Aorta (tissue), 5 donors: ENCODE data around the gene FOXA3. TPM values are rescaled to one million over a fixed set of nuclear protein-coding genes. Genes with fewer than 3 reads are reported as not detected.

ENCODE experiments used
- ATAC-seq: fragments of 200-7000 bp; cut with Tn5 transposase; one replicate; pipeline ENCODE4 v1.9.1; 2022; ENCODE audit warnings: moderate library complexity; ENCODE audit not compliant: low FRiP score
- DNase-seq, 2 donors: peaks; one replicate each; pipeline ENCODE4 v3.0.0-alpha.2; 2020
- H3K27ac ChIP-seq, 2 donors: one replicate each; pipeline ENCODE4 v1.5.1; 2013; ENCODE audit warnings: low read length in 2 of 2, mild to moderate bottlenecking in 2 of 2, moderate library complexity in 2 of 2, control low read depth in 1 of 2, inconsistent platforms in 1 of 2, low read depth in 1 of 2
- H3K27me3 ChIP-seq, 2 donors: one replicate each; pipeline ENCODE4 v1.6.1; 2013; ENCODE audit warnings: control low read depth in 1 of 2, low read length in 1 of 2, mild to moderate bottlenecking in 1 of 2, moderate library complexity in 1 of 2; ENCODE audit not compliant: insufficient read depth in 2 of 2, control insufficient read depth in 1 of 2
- H3K36me3 ChIP-seq, 2 donors: one replicate each; pipeline ENCODE4 v1.6.1; 2013; ENCODE audit warnings: control low read depth in 1 of 2, low read length in 1 of 2, mild to moderate bottlenecking in 1 of 2; ENCODE audit not compliant: insufficient read depth in 2 of 2, control insufficient read depth in 1 of 2
- H3K4me1 ChIP-seq, 2 donors: one replicate each; pipeline ENCODE4 v1.6.1; 2013; ENCODE audit warnings: low read length in 2 of 2, control low read depth in 1 of 2, mild to moderate bottlenecking in 1 of 2, moderate library complexity in 1 of 2; ENCODE audit not compliant: insufficient read depth in 2 of 2, control insufficient read depth in 1 of 2
- H3K4me3 ChIP-seq, 2 donors: one replicate each; pipeline ENCODE4 v1.5.1; 2013; ENCODE audit warnings: low read length in 2 of 2, control low read depth in 1 of 2, mild to moderate bottlenecking in 1 of 2
- H3K9me3 ChIP-seq: one replicate; pipeline ENCODE4 v1.6.1; 2013; ENCODE audit warnings: mild to moderate bottlenecking, low read length; ENCODE audit not compliant: control insufficient read depth
- WGBS, 2 donors: extraction: QIAGEN DNeasy Blood & Tissue Kit; methylation state at CpG; one replicate each; pipeline ENCODE4 v1.1.7; 2013; 5-methylcytosine and 5-hydroxymethylcytosine counted together
- intact Hi-C, 2 donors: fragments of 100-400 bp; cut with DNase I; formaldehyde crosslinking; loops; one replicate each; pipeline versions ENCODE4 v1.14.2 to v1.15.0; 2022
- long read RNA-seq, 2 donors: library from polyadenylated mRNA; unstranded; transcript quantifications; one replicate each; pipeline ENCODE4 v2.0.0, GENCODE V29; 2020 to 2021
- polyA plus RNA-seq, 2 donors: library from polyadenylated mRNA; stranded (reverse); fragments of 200-250 nt; gene quantifications; one replicate each; pipeline ENCODE4 v1.2.3, GENCODE V29; 2013
- total RNA-seq, 2 donors: library from RNA; stranded (reverse); fragmentation: NEBNext Ultra II Directional; extraction: Animal tissue kit (Norgen Biotek cat#: 25700); gene quantifications; one replicate each; pipeline ENCODE4 v1.2.1, GENCODE V29; 2021
- donor health status: healthy with polysubstance abuse.
- donor health status: Bipolar disorder and iron deficiency.
- donor health status: DM: no; HTN: no; CAD: no.
- donor health status: DM: no; HTN: no; CAD: no.
- donor health status: DM: yes; HTN: yes; CAD: no.

FOXA3 gene
- total RNA-seq, result under 1 TPM in 1 of 2 donors, not detected in 1; 0.23 TPM
- polyA plus RNA-seq, result 1 to 10 TPM in 1 of 2 donors, not detected in 1; 3.6 TPM
- long read RNA-seq, donor 1, partial matches to known transcripts, result 0 of 1 reads
- long read RNA-seq, donor 1, other reads (novel, unspliced or antisense), result 1 of 1 reads
- long read RNA-seq, donor 2, partial matches to known transcripts, result 0 of 1 reads
- long read RNA-seq, donor 2, other reads (novel, unspliced or antisense), result 1 of 1 reads

DNA sequence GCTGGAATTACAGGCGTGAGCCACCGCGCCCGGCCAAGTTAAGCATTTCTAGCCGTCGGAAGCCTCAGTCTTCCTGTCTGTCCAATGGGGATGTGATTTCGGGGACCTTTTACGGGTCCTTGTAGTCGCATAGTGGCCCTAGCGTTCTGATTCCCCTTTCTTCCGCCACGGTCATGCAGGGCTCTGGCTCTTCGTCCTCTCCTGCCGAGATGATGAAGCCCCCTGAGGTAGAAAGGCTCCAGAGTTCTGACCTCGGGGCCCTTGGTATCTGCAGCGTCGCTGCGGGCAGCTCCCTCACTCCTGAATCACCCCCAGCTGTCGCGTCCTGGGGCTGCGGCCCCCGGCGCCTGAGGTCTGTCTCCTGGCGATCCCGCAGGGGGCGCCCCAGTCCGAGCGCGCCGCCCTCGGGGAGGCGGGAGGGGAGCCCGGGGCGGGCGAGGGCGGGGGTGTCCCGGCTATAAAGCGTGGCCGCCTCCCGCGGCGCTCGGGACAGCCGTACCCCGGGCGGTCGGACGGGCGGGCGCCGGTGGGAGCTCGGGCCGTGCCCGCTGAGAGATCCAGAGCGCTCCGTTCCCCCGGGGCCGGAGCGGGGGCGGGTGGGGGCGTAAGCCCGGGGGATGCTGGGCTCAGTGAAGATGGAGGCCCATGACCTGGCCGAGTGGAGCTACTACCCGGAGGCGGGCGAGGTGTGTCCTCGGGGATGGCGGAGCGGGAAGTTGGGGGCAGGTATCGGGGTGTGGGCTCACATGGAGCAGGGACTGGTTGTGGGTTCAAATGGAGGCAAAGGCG lies at the start of gene FOXA3:
Gene FOXA3, plus strand, starts transcription at position 487 of the 789 bp plus-strand sequence. Its CDS starts 131 bp downstream, at position 618.
- 2% methylated on average over 58 to 71 of the region's 71 CpGs for WGBS, 2 donors

DNA sequence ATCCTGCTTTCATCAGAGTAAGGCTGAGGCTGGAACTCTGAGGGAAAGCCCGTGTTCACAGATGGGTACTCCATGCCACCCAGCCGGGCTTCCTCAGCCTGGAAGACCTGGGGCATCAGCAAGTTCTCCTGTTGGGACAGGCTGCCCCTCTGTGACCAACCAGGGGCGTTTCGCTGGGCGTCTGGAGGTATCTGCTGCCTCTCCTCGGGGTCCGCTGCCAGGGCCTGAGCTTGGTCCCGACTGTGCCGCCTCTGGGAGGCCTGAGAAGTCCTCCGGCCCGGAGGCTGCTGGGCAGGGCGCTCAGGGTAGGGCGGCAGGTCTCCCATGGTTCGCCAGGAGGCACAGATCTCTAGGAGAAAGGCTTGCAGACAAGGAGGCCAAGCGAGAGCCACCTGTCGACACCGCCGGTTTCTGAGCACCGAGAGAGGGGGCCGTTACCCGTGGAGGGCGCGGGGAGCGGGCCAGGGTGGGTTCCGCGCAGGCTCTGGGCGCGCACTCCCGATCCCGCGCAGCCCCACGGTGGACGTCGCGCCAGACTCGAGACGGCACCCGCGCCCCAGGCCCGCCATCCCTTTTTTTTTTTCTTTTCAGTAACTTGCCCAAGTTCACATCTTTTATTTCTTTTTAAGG lies 49.2 kb upstream of the FOXA3 start, which contains the start of gene RSPH6A:
Gene RSPH6A, minus strand, starts transcription at position 458 of the 630 bp plus-strand sequence. Its CDS starts 132 bp downstream, at position 326.
- H3K4me3 ChIP-seq, result peak within 1 kb of the TSS; percentile 29 to 40
- no peak for DNase-seq
- H3K27ac ChIP-seq, result no peak within 1 kb of the TSS
- ATAC-seq, result no peak
- no peaks in the 10 kb centered on the region for H3K27me3 ChIP-seq
- no peaks in the 10 kb centered on the region for H3K9me3 ChIP-seq
- H3K36me3 ChIP-seq, result no peaks in the 10 kb centered on the region
- intact Hi-C loops, result loop anchor here (5.0 kb wide), 2 partner anchors 37 to 67 kb away; no protein-coding TSS in a partner anchor
- H3K4me1 ChIP-seq, result no peaks in the 10 kb centered on the region
- 6 to 17% methylated on average over 40 of the region's 40 CpGs for WGBS, 2 donors

More for the DNA sequence above, at the start of gene FOXA3:
- no peaks in the 10 kb centered on the region for H3K9me3 ChIP-seq
- ATAC-seq, result peak; percentile 55
- H3K27ac ChIP-seq, result no peak within 1 kb of the TSS
- H3K4me3 ChIP-seq, result no peak within 1 kb of the TSS
- H3K4me1 ChIP-seq, result no peaks in the 10 kb centered on the region
- no peaks in the 10 kb centered on the region for H3K27me3 ChIP-seq
- no peaks in the 10 kb centered on the region for H3K36me3 ChIP-seq
- DNase-seq, result peak in 1 of 2 donors; percentile 84
- intact Hi-C loops, result loop anchor here in 1 of 2 donors (2.0 kb wide), 1 partner anchor 67 kb away; no protein-coding TSS in a partner anchor

DNA sequence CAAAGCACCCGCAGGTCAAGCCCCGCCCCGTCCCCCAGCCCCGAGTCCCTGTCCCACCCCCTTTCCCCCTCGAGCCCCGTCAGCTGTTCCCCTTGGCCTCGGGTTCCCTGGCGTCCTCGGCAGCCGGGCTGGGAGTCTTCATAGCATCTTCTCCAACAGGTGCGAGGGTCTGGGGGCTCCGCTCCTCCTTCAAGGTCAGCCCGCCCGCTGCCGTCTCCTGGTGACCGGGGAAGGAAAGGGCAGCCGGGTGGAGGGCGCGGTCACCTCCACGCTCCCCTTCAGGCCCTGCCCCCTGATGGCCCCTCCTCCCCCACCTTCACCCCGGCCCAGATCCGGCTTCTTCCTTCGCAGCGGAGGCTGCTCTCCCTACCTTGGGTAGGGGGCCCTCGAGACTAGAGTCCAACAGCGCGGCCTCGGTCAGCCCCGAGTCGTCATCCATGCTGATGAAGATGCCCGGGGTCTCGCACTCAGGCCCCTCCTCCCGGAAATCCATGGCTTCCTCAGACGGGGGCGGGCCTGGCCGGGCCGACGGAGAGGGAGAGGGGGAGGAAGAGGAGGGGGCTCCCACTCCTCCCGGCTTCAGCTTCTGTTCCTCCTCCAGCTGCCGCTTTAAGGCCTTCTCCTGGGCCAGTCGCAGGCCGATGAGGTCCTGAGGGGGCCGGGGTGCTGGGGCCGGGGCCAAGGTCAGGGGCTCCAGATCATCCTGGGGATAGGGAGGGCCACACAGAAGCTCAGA lies 48.5 kb upstream of the FOXA3 start:
- no peaks in the 10 kb centered on the region for H3K27me3 ChIP-seq
- ATAC-seq (peak; percentile 11), DNase-seq (no peak)
- H3K4me1 ChIP-seq, result no peaks in the 10 kb centered on the region
- intact Hi-C loops, result loop anchor here in 1 of 2 donors (5.0 kb wide), 1 partner anchor 67 kb away; no protein-coding TSS in a partner anchor
- 7 to 9% methylated on average over 34 to 44 of the region's 44 CpGs for WGBS, 2 donors
- H3K36me3 ChIP-seq, result no peaks in the 10 kb centered on the region
- no peaks in the 10 kb centered on the region for H3K9me3 ChIP-seq
- H3K4me3 ChIP-seq, result peak overlapping the region; percentile 29 to 40
- no peak overlapping the region for H3K27ac ChIP-seq

DNA sequence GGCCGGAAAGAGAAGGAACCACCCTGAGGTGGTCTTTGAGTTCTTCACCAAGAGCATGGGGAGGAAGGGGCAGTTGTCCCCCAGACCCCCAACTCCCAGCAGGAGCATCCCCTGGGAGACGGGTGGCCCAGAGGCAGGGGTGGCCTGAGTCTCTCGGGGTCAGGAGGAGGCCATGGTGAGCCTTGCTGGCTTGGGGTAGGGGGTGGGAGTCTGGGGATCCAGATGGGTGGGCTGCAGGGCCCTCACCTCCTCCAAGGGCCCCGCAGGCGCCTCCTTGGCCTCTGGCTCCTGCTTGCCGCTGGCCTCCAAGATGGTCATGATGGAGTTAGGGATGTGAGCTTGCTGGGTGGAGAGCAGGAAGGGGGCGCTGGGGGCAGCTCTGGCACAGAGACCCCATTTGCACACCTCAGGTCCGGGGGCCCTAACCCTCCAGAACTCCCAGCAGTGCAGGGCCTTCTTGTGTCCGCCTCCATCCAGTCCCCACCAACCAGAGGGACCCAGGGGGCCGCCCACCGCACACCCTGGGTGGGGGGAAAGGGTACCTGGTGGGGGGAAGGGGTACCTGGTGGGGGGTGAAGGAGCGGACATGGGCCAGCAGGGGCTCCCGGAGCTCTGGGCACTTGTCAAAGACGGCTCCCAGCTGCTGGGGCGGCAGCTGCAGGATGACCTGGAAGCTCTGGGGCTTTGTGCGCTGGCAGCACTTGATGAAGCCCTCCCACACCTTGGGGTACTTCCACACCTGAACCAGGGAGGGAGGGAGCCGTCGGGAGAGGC lies 47.7 kb upstream of the FOXA3 start:
- intact Hi-C loops, result loop anchor here in 1 of 2 donors (5.0 kb wide), 1 partner anchor 66 kb away; no protein-coding TSS in a partner anchor
- Histone ChIP-seq H3K36me3 (no peaks in the 10 kb centered on the region), H3K27me3 (no peaks in the 10 kb centered on the region), H3K9me3 (no peaks in the 10 kb centered on the region), H3K4me3 (no peak overlapping the region), H3K4me1 (no peaks in the 10 kb centered on the region), H3K27ac (no peak overlapping the region)
- 73 to 74% methylated on average over 15 to 18 of the region's 18 CpGs for WGBS, 2 donors
- no peak for ATAC-seq
- DNase-seq, result no peak

DNA sequence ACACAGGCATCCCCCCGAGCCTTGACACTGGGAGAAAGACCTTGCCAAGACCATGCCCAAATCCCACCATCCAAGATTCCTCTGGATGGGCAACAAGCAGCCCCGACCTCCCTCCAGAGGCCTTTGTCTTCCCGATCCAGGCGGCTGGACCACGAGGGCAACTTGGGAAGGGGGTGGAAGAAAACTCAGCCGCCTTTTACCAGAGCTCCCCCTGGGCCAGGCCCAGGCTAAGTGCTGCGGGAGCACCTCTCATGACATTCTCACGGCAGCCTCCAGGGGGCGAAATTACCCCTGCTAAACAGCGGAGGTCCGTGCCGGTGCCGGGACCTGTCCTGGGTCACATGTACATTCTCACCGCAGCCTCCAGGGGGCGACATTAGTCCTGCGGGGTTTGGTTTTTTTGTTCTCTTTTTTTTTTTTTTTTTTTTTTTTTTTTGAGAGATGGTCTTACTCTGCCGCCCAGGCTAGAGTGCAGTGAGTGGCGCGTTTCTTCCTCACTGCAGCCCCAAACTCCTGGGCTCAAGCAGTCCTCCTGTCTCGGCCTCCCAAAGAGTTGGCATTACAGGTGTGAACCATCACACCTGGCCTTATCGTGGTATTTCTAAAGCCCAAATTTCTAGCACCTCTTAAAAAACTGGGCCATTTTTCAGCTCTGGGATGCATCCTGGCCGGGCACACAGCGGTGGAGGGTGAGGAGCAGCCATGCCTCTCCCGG lies 47.0 kb upstream of the FOXA3 start:
- 24 to 26% methylated on average over 24 of the region's 24 CpGs for WGBS, 2 donors
- intact Hi-C loops, result loop anchor here in 1 of 2 donors (5.0 kb wide), 1 partner anchor 65 kb away; no protein-coding TSS in a partner anchor
- H3K27me3 ChIP-seq, result no peaks in the 10 kb centered on the region
- no peaks in the 10 kb centered on the region for H3K4me1 ChIP-seq
- no peak overlapping the region for H3K4me3 ChIP-seq
- no peak overlapping the region for H3K27ac ChIP-seq
- ATAC-seq (peak; percentile 92), DNase-seq (peak; percentile 96 to 98)
- no peaks in the 10 kb centered on the region for H3K9me3 ChIP-seq
- H3K36me3 ChIP-seq, result no peaks in the 10 kb centered on the region

DNA sequence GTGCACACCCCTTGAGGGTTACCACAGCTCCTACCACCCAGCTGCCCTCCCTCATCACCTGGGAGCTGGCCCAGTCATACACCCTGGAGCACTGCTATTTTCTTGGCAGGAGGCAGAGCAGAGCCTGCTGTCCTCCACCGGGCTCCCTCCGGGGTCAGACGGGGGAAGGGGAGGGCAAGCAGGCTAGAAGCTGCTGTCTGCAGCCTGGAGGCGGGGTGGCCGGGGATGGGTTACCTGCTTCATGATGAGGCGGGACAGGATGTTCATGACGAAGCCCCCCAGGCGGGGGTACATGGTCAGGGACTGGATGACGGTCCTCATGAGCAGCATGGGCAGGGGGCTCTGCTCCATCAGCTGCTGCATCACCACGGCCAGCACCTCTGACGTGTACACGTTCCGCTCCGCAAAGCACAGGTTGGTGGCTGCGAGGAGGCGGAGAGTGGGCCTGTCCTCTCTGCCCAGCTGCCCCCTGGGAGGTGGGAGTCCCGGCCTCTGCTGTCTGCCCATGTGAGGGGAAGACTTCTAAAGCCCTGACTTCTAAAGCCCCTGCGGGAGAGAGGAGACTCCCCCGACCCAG lies 46.3 kb upstream of the FOXA3 start:
- H3K27me3 ChIP-seq, result no peaks in the 10 kb centered on the region
- 75 to 78% methylated on average over 19 of the region's 19 CpGs for WGBS, 2 donors
- H3K27ac ChIP-seq, result no peak overlapping the region
- H3K9me3 ChIP-seq, result no peaks in the 10 kb centered on the region
- ATAC-seq (no peak), DNase-seq (no peak)
- peaks cover 0 to 1% of the 10 kb centered on the region in 2 donors for H3K36me3 ChIP-seq
- intact Hi-C loops, result loop anchor here in 1 of 2 donors (5.0 kb wide), 1 partner anchor 64 kb away; no protein-coding TSS in a partner anchor
- H3K4me3 ChIP-seq, result no peak overlapping the region
- H3K4me1 ChIP-seq, result no peaks in the 10 kb centered on the region

DNA sequence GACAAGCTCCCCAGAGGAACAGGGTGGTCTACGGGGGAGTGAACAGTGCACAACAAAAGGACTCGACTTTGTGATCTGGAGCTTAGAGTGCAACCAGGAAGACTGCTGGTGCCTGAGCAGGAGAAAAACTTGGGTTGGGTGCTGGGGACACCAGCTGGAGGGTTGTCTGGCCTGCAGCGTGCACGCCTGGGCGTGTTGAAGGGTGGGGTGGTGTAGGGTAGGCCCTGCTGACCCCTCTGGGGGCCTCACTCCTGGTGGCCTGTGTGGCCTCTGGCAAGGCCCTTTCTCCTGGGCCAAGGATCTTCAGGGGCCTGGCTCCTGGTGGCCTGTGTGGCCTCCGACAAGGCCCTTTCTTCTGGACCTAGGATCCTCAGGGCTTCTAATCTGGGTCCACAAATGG lies 44.4 kb upstream of the FOXA3 start:
- no peaks in the 10 kb centered on the region for H3K4me1 ChIP-seq
- intact Hi-C loops, result loop anchor here in 1 of 2 donors (5.0 kb wide), 1 partner anchor 63 kb away; no protein-coding TSS in a partner anchor
- H3K27me3 ChIP-seq, result no peaks in the 10 kb centered on the region
- ATAC-seq (no peak), DNase-seq (no peak)
- peaks cover 0 to 5% of the 10 kb centered on the region in 2 donors for H3K36me3 ChIP-seq
- WGBS, 2 donors, result 85% methylated on average over 6 of the region's 6 CpGs
- no peak overlapping the region for H3K27ac ChIP-seq
- no peak overlapping the region for H3K4me3 ChIP-seq
- no peaks in the 10 kb centered on the region for H3K9me3 ChIP-seq
